Activated T-helper 2 cell treated with anti-CD3 and anti-CD28 coated beads, Interferon-gamma antibody, Interleukin-2, Interleukin-4, amounts not matched to agents 10 μg/mL and 5 μg/mL and 100 μg/mL, durations not matched to agents 14 hours and 24 hours and 36 hours (primary cell): Measurements from ENCODE around the gene PSMD1. TPM values are rescaled to one million over a fixed set of nuclear protein-coding genes. Genes with fewer than 3 reads are reported as not detected.
"Not testable (repeated sequence)": the region's sequence is repeated elsewhere in the genome, so short reads cannot be mapped to it uniquely, and the experiment has no call there.

Source experiments
- DNase-seq: peaks from one replicate; pipeline ENCODE4 v3.0.0; 2021; ENCODE audit warnings: low spot score
- H3K27ac Mint-ChIP-seq: one replicate; pipeline ENCODE4 v1.8.0; 2021; ENCODE audit warnings: mixed read lengths
- H3K27me3 Mint-ChIP-seq: one replicate; pipeline ENCODE4 v1.8.0; 2021; ENCODE audit warnings: low read depth, mixed read lengths
- H3K36me3 Mint-ChIP-seq: one replicate; pipeline ENCODE4 v1.8.0; 2021; ENCODE audit warnings: low read depth, mixed read lengths
- H3K4me1 Mint-ChIP-seq: one replicate; pipeline ENCODE4 v1.8.0; 2021; ENCODE audit warnings: low read depth, mixed read lengths
- H3K4me3 Mint-ChIP-seq: one replicate; pipeline ENCODE4 v1.8.0; 2021; ENCODE audit warnings: low read depth, mild to moderate bottlenecking, moderate library complexity, mixed read lengths
- H3K9me3 Mint-ChIP-seq: one replicate; pipeline ENCODE4 v1.8.0; 2021; ENCODE audit warnings: mixed read lengths
- intact Hi-C: fragments of 100-400 bp; cut with micrococcal nuclease; formaldehyde crosslinking; loops from one replicate; pipeline ENCODE4 v1.15.1; 2023
- total RNA-seq: library from RNA; stranded (reverse); gene quantifications from 2 replicates; pipeline ENCODE4 v1.2.3, GENCODE V29; 2022

The PSMD1 gene
- total RNA-seq, 1 donor from 2014 or later, result 180 TPM

- intact Hi-C loops, result no loop called here
- DNase-seq, result no peak
- H3K9me3 Mint-ChIP-seq, result no peaks in the 10 kb centered on the region
These were observed 76.9 kb downstream of the PSMD1 start for GRCh38 chr2:231133365-231134099.

GRCh38 chr2:231134910-231135655 is 78.4 kb downstream of the PSMD1 start:
- DNase-seq, result no peak
- Mint-ChIP-seq H3K4me3 (no peak overlapping the region), H3K9me3 (no peaks in the 10 kb centered on the region), H3K4me1 (peaks cover 12% of the 10 kb centered on the region), H3K36me3 (peaks cover 7% of the 10 kb centered on the region), H3K27me3 (no peaks in the 10 kb centered on the region), H3K27ac (no peak overlapping the region)
- intact Hi-C loops, result no loop called here

More at GRCh38 chr2:231133365-231134099, 76.9 kb downstream of the PSMD1 start:
- Mint-ChIP-seq H3K4me1 (peaks cover 17% of the 10 kb centered on the region), H3K4me3 (no peak overlapping the region), H3K27me3 (no peaks in the 10 kb centered on the region), H3K27ac (no peak overlapping the region), H3K36me3 (peaks cover 4% of the 10 kb centered on the region)

DNA sequence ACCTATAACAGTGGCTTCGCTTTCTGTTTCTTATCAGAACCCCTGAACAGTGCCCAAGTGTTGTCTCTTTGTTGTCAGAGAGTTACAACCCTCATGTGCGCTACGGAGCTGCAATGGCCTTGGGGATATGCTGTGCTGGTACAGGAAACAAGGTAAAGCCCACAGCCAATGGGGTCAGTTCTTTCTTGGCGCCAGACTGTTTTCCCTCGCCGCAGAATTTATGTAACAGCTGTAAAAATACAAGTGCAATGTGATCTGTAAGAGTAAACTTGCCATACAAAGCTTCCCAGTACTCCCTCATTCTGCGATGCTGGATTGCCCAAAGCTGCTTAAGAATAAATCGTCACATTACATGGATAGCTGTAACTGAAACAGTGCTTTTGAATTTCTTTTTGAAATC is 82.0 kb downstream of the PSMD1 start:
- no peaks in the 10 kb centered on the region for H3K9me3 Mint-ChIP-seq
- H3K27me3 Mint-ChIP-seq, result no peaks in the 10 kb centered on the region
- peaks cover 16% of the 10 kb centered on the region for H3K36me3 Mint-ChIP-seq
- no peak for DNase-seq
- H3K4me1 Mint-ChIP-seq, result no peaks in the 10 kb centered on the region
- no peak overlapping the region for H3K4me3 Mint-ChIP-seq
- no peak overlapping the region for H3K27ac Mint-ChIP-seq
- intact Hi-C loops, result no loop called here

GRCh38 chr2:231139796-231140195 is 83.1 kb downstream of the PSMD1 start:
- intact Hi-C loops, result no loop called here
- H3K9me3 Mint-ChIP-seq, result no peaks in the 10 kb centered on the region
- H3K36me3 Mint-ChIP-seq, result peaks cover 17% of the 10 kb centered on the region
- no peak overlapping the region for H3K4me3 Mint-ChIP-seq
- no peaks in the 10 kb centered on the region for H3K27me3 Mint-ChIP-seq
- DNase-seq, result no peak
- no peaks in the 10 kb centered on the region for H3K4me1 Mint-ChIP-seq
- H3K27ac Mint-ChIP-seq, result no peak overlapping the region

GRCh38 chr2:231140808-231141207 is 84.1 kb downstream of the PSMD1 start:
- H3K27ac Mint-ChIP-seq, intact Hi-C loops, DNase-seq, H3K4me1 Mint-ChIP-seq, H3K27me3 Mint-ChIP-seq, H3K9me3 Mint-ChIP-seq, H3K4me3 Mint-ChIP-seq: not testable (repeated sequence)
- H3K36me3 Mint-ChIP-seq, result peaks cover 22% of the 10 kb centered on the region

DNA sequence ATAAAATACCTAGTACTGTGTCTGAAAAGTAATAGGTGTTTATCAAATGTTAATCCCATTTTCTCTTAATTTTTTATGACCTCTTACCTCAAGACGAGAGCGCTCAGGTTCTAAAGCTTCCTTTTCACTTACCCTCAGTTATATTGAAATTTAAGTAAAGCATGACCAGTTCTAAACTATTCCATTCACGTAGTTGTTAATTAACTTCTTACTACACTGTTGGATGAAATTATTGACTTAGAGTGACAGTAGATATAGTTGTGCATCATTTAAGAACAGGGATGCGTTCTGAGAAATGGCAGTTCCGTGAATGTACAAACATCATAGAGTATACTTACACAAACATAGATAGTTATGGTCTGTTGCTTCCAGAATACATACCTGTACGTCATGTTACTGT is 88.2 kb downstream of the PSMD1 start:
- Mint-ChIP-seq H3K4me3 (no peak overlapping the region), H3K4me1 (peaks cover 3% of the 10 kb centered on the region), H3K36me3 (peaks cover 48% of the 10 kb centered on the region), H3K27me3 (no peaks in the 10 kb centered on the region), H3K9me3 (no peaks in the 10 kb centered on the region), H3K27ac (no peak overlapping the region)
- DNase-seq, result no peak
- intact Hi-C loops, result no loop called here

DNA sequence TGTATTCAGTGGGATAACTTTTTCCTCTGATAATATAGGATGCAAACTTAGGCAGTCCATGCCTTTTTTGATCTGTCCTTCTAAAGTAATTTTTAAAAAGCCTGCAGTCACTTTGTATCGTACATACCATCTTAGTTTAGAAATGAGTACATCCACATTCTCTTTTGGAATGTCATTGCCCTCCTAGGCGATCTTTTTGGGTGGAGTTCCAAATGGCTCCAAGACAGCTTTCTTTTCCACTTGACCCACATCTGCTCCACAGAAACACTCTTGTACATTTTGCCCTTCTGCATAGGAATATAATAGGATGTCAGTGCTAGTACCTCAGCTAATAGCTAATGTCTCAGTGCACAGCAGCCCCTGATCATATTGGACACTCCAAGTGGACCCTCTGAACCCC is 90.0 kb downstream of the PSMD1 start:
- intact Hi-C loops, result no loop called here
- Mint-ChIP-seq H3K36me3 (peaks cover 46% of the 10 kb centered on the region), H3K4me1 (peaks cover 3% of the 10 kb centered on the region), H3K27me3 (no peaks in the 10 kb centered on the region), H3K4me3 (no peak overlapping the region), H3K9me3 (no peaks in the 10 kb centered on the region), H3K27ac (no peak overlapping the region)
- DNase-seq, result no peak

- Mint-ChIP-seq H3K9me3 (no peaks in the 10 kb centered on the region), H3K36me3 (peaks cover 45% of the 10 kb centered on the region), H3K4me1 (no peaks in the 10 kb centered on the region), H3K4me3 (no peak overlapping the region), H3K27ac (no peak overlapping the region), H3K27me3 (no peaks in the 10 kb centered on the region)
- intact Hi-C loops, result no loop called here
- DNase-seq, result no peak
These were observed 96.3 kb downstream of the PSMD1 start for GRCh38 chr2:231152800-231153557.

- Mint-ChIP-seq H3K36me3 (peaks cover 35% of the 10 kb centered on the region), H3K27ac (no peak overlapping the region), H3K4me1 (peaks cover 21% of the 10 kb centered on the region), H3K27me3 (no peaks in the 10 kb centered on the region), H3K4me3 (no peak overlapping the region), H3K9me3 (no peaks in the 10 kb centered on the region)
- no peak for DNase-seq
- intact Hi-C loops, result no loop called here
These were observed 102.6 kb downstream of the PSMD1 start for GRCh38 chr2:231159306-231159705.

DNA sequence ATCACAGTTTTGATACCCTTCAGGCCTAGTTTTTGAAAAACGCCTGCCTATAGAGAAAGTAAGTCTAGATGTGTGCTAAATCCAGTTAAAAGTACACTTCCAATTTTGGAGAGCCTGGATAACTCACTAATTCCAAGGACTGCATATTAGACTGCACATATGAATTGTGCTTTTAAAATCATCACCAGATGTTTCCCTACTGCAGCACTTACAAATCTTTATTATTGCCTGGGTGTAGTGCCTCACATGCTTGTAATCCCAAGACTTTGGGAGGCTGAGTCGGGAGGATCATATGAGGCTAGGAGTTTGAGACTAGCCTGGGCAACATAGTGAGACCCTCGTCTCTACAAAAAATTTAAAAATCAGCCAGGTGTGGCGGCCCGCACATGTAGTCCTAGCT is 104.0 kb downstream of the PSMD1 start:
- Mint-ChIP-seq H3K9me3 (no peaks in the 10 kb centered on the region), H3K36me3 (peaks cover 39% of the 10 kb centered on the region), H3K27ac (no peak overlapping the region), H3K27me3 (no peaks in the 10 kb centered on the region), H3K4me3 (no peak overlapping the region), H3K4me1 (peaks cover 21% of the 10 kb centered on the region)
- DNase-seq, result no peak
- intact Hi-C loops, result loop anchor here (1.0 to 5.0 kb wide), 2 partner anchors 33 to 92 kb away; partner anchors contain the start of gene HTR2B

GRCh38 chr2:231161252-231161839 is 104.7 kb downstream of the PSMD1 start:
- peaks cover 43% of the 10 kb centered on the region for H3K36me3 Mint-ChIP-seq
- H3K4me1 Mint-ChIP-seq, result peaks cover 21% of the 10 kb centered on the region
- H3K27ac Mint-ChIP-seq, result peak overlapping the region; percentile 73
- H3K27me3 Mint-ChIP-seq, result no peaks in the 10 kb centered on the region
- H3K4me3 Mint-ChIP-seq, result no peak overlapping the region
- DNase-seq, result no peak
- intact Hi-C loops, result loop anchor here (1.0 to 5.0 kb wide), 2 partner anchors 34 to 93 kb away; partner anchors contain the start of gene HTR2B
- H3K9me3 Mint-ChIP-seq, result no peaks in the 10 kb centered on the region

DNA sequence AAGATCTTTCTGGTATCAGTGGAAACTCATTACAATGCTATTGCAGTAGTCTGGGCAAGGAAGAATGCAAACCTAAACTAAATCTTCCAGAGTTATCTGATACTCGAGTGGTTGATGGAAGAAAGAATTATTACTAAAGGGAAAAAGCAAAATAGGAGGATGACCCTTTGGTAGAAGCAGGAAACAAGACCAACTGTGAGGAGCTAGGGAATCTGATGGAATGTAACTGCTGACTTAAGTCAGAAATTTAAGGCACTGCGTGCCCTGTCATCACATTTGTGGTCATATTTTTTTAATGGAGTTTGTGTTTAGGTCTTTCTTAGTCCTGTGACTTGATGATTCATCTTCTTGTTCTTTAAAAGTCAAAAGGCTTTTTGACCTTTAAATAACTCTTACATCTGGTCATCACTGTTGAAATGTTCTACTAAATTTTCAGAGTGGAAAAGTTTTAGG is 105.2 kb downstream of the PSMD1 start:
- H3K27me3 Mint-ChIP-seq, result no peaks in the 10 kb centered on the region
- peaks cover 25% of the 10 kb centered on the region for H3K4me1 Mint-ChIP-seq
- H3K27ac Mint-ChIP-seq, result peak overlapping the region; percentile 73
- intact Hi-C loops, result loop anchor here (1.0 to 5.0 kb wide), 2 partner anchors 35 to 94 kb away; partner anchors contain the start of gene HTR2B
- peaks cover 47% of the 10 kb centered on the region for H3K36me3 Mint-ChIP-seq
- peak overlapping the region; percentile 1 for H3K4me3 Mint-ChIP-seq
- H3K9me3 Mint-ChIP-seq, result no peaks in the 10 kb centered on the region
- no peak for DNase-seq
